ENCODE data around the gene SPATS2.

DNA sequence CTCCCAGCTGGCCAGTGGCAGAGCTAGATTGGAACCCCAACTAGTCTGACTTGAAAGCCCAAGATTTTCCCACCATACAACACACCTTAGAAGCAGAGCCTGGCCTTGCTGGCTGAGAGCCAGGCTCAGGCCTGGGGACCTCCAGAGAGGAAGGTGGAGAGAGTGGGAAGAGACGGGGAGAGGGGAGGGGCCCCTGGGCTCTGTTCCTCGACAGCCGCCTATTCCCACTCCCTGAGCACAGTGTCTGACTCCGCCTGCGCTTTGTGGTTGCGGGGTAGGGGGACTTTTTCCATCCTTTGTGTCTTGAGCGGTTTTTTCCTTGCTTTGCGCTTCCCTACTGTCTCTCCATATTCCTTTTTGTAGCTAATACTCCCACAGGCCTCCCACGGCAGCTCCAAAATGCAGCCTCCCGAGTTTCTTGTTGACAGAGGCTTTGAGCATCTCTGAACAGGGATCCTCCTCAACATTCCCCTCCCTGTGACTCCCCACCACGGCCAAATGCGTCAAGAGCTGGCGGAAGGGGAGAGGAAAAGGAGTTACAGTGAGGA, 167.5 kb downstream of the SPATS2 start:
- TF ChIP-seq POLR2AphosphoS5 (IDR thresholded peaks at IDR 0.05; ENCODE audit: borderline replicate concordance, low read depth, low read length), result no peak
- no peak for TF ChIP-seq FOXP2 (optimal IDR thresholded peaks at IDR 0.05; ENCODE audit: control extremely low read depth, extremely low read length, insufficient read depth)

All from SK-N-MC (cell line).